ENCODE data around the gene SORCS2. TPM values are rescaled to one million over a fixed set of nuclear protein-coding genes. Genes with fewer than 3 reads are reported as not detected.

The SORCS2 gene
- total RNA-seq, 4 donors from 2014 or later, result 0.48 to 1.8 (median 0.68) TPM; not detected in 1

- TF ChIP-seq POLR2A (IDR thresholded peaks at IDR 0.05) (no peak), EP300 (IDR thresholded peaks at IDR 0.05; ENCODE audit: low read depth) (no peak)
- Histone ChIP-seq H3K9me3 (no peaks in the 10 kb centered on the region), H3K36me3 (no peaks in the 10 kb centered on the region), H3K4me1 (no peaks in the 10 kb centered on the region), H3K27me3 (no peaks in the 10 kb centered on the region), H3K4me3 (no peak overlapping the region), H3K27ac (no peak overlapping the region)
- 78 to 80% methylated on average over 1 to 3 of the region's 3 CpGs for WGBS, 2 donors (ENCODE audit: low coverage in 1 of 2)
- no peak for DNase-seq
- intact Hi-C loops (cut with DNase I; ENCODE audit: low total_unique reads), result no loop called here
- in situ Hi-C loops (cut with MboI; ENCODE audit: low pct_ligation_motif_present in 1 of 4, low pct_unique_long_range_greater_than_20kb in 1 of 4, low sequenced_read_pairs in 3 of 4), result no loop called here
Measured at GRCh38 chr4:7355795-7356194, 163.5 kb downstream of the SORCS2 start.

DNA sequence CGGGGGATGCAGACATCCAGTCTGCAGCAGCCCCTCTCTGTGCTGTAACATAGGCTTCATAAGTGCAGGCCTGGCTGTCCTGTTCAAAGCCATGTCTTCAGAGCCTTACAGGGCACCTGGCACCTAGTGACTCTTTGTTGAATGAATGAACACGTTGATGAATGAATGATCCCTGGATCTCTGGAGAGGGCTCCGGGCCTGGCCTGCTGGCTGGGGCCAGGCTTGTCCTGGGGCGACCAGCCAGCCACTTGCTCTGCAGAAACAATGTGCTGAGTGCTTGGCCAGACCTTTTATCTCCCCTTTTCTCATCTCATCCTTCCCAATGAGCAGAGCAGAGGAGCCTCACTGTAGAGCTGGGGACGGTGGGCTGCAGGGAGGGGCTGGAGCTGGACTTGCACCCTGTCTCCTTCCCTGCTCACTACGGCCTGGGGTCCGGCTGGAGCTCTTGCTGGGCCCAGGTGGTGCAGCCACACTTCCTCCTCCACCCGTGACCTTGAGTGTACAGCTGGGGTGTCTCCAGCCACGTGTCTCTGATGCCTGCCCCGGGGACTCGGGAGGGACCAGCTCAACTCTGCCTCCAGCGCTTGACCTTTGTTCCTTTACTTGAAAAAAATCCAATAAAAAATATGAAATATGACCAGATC, 164.5 kb downstream of the SORCS2 start:
- Histone ChIP-seq H3K27ac (no peak overlapping the region), H3K4me1 (no peaks in the 10 kb centered on the region), H3K4me3 (no peak overlapping the region), H3K36me3 (no peaks in the 10 kb centered on the region), H3K27me3 (no peaks in the 10 kb centered on the region), H3K9me3 (no peaks in the 10 kb centered on the region)
- DNase-seq, result no peak
- in situ Hi-C loops (cut with MboI; ENCODE audit: low pct_ligation_motif_present in 1 of 4, low pct_unique_long_range_greater_than_20kb in 1 of 4, low sequenced_read_pairs in 3 of 4) (no loop called here), intact Hi-C loops (cut with DNase I; ENCODE audit: low total_unique reads) (no loop called here)
- no peak for TF ChIP-seq POLR2A (IDR thresholded peaks at IDR 0.05)
- WGBS, 2 donors (ENCODE audit: low coverage in 1 of 2), result 56% methylated on average over 12 of the region's 12 CpGs; no CpG with 5 or more reads in 1 of the 2 donors

- Histone ChIP-seq H3K36me3 (no peaks in the 10 kb centered on the region), H3K4me3 (no peak overlapping the region), H3K27ac (no peak overlapping the region), H3K4me1 (no peaks in the 10 kb centered on the region), H3K9me3 (no peaks in the 10 kb centered on the region), H3K27me3 (no peaks in the 10 kb centered on the region)
- WGBS, 2 donors (ENCODE audit: low coverage in 1 of 2), result 88% methylated on average over 9 of the region's 9 CpGs; no CpG with 5 or more reads in 1 of the 2 donors
- in situ Hi-C loops (cut with MboI; ENCODE audit: low pct_ligation_motif_present in 1 of 4, low pct_unique_long_range_greater_than_20kb in 1 of 4, low sequenced_read_pairs in 3 of 4) (no loop called here), intact Hi-C loops (cut with DNase I; ENCODE audit: low total_unique reads) (no loop called here)
- DNase-seq, result no peak
- TF ChIP-seq POLR2AphosphoS5 (IDR thresholded peaks at IDR 0.05) (no peak), POLR2A (IDR thresholded peaks at IDR 0.05) (no peak), CTCF (IDR thresholded peaks at IDR 0.05) (no peak)
Measured at GRCh38 chr4:7357323-7357722, 165.0 kb downstream of the SORCS2 start.

DNA sequence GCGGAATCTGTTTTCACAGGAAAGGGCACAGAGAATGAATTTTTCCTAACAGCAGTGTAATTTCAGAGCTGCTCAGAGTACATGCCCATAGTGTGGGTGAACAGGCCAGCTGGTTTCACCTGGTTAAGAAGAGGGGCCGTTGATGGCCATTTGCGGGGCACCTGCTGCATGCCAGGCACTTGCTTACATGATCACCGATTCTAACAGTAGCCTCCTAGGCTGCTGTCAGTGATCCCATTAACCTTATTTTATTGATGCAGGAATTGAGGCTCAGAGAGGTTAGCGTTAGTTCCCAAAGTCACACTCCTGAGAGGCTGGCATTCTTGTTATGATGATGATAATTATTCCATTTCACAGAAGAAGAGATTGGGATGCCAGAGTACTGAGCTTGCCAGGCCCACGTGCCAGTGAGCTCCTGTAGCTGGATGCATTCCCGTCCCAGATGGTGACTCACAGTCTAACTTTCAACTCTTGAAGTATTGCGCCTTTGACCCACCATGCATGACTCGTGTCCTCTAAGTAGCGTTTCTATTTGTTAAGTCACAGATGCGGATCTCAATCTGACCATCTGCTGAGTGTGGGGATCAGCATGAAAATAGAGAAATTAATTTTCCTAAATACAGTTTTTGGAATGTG, 165.9 kb downstream of the SORCS2 start:
- no peak for DNase-seq
- no peaks in the 10 kb centered on the region for H3K4me1 ChIP-seq
- H3K27ac ChIP-seq, result no peak overlapping the region
- intact Hi-C loops (cut with DNase I; ENCODE audit: low total_unique reads), result no loop called here
- TF ChIP-seq EP300 (IDR thresholded peaks at IDR 0.05; ENCODE audit: low read depth), result no peak
- TF ChIP-seq POLR2AphosphoS5 (IDR thresholded peaks at IDR 0.05), result peak in 1 of 3 donors; percentile 30
- TF ChIP-seq POLR2A (IDR thresholded peaks at IDR 0.05), result no peak
- no peak for TF ChIP-seq CTCF (IDR thresholded peaks at IDR 0.05)
- H3K27me3 ChIP-seq, result no peaks in the 10 kb centered on the region
- H3K9me3 ChIP-seq, result no peaks in the 10 kb centered on the region
- WGBS, 2 donors (ENCODE audit: low coverage in 1 of 2), result 68 to 81% methylated on average over 5 to 11 of the region's 11 CpGs
- H3K4me3 ChIP-seq, result no peak overlapping the region
- H3K36me3 ChIP-seq, result no peaks in the 10 kb centered on the region
- in situ Hi-C loops (cut with MboI; ENCODE audit: low pct_ligation_motif_present in 1 of 4, low pct_unique_long_range_greater_than_20kb in 1 of 4, low sequenced_read_pairs in 3 of 4), result no loop called here

DNA sequence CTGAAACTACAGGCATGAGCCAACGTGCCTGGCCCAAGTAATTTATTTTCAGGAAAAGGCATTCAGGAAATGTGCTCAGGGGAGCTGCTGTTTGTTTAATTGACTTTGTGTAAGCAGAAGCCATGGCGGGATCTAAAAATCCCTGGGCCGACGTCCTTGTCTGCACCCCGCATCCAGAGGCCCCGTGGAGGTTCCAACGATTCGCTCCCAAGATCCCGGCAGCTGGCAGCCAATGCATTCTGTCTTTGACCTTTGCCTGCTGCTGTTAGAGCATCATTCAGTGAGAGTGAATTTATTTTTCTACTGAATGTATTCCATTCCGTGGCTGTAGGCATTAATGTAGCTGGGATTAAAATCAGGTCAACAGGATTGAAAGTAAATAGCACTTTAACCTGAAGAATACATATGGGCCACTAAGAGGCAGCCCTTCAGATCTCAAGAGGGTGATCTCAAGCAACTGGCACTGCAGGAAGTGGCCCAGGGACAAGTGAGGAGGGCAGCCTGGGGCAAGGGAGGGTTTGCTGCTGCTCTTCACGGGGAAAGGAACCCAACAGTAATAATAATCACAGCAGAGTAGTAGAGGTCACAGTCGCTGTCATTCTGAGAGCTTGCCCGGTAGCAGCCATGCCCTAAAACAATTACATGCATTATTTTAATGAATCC, 167.2 kb downstream of the SORCS2 start:
- no peaks in the 10 kb centered on the region for H3K36me3 ChIP-seq
- no peak overlapping the region for H3K27ac ChIP-seq
- no peaks in the 10 kb centered on the region for H3K9me3 ChIP-seq
- 60% methylated on average over 13 of the region's 13 CpGs; no CpG with 5 or more reads in 1 of the 2 donors for WGBS, 2 donors (ENCODE audit: low coverage in 1 of 2)
- H3K27me3 ChIP-seq, result no peaks in the 10 kb centered on the region
- no peak for DNase-seq
- intact Hi-C loops (cut with DNase I; ENCODE audit: low total_unique reads), result no loop called here
- H3K4me3 ChIP-seq, result no peak overlapping the region
- no peak for TF ChIP-seq POLR2AphosphoS5 (IDR thresholded peaks at IDR 0.05)
- no peak for TF ChIP-seq CTCF (IDR thresholded peaks at IDR 0.05)
- no peak for TF ChIP-seq EP300 (IDR thresholded peaks at IDR 0.05; ENCODE audit: low read depth)
- TF ChIP-seq POLR2A (IDR thresholded peaks at IDR 0.05), result no peak
- no peaks in the 10 kb centered on the region for H3K4me1 ChIP-seq
- in situ Hi-C loops (cut with MboI; ENCODE audit: low pct_ligation_motif_present in 1 of 4, low pct_unique_long_range_greater_than_20kb in 1 of 4, low sequenced_read_pairs in 3 of 4), result no loop called here
